Measurements from ENCODE around the gene MPHOSPH9. TPM values are rescaled to one million over a fixed set of nuclear protein-coding genes. Genes with fewer than 3 reads are reported as not detected.

Gene MPHOSPH9
- total and polyA plus RNA-seq, 2 of the 4 experiments (the other 2 are of a cell fraction), result 7.6 to 17.0 TPM

- TF ChIP-seq ELK1 (IDR thresholded peaks at IDR 0.05; ENCODE audit: borderline replicate concordance, low read depth, low read length), result no peak
- no peak for TF ChIP-seq SMC3 (IDR thresholded peaks at IDR 0.05; ENCODE audit: low read depth, low read length)
- no peak for TF ChIP-seq MXI1 (IDR thresholded peaks at IDR 0.05; ENCODE audit: borderline replicate concordance, low read depth, low read length)
- no peak for TF ChIP-seq BHLHE40 (IDR thresholded peaks at IDR 0.05; ENCODE audit: low read depth, low read length)
- TF ChIP-seq CTCF (conservative IDR thresholded peaks at IDR 0.05; ENCODE audit: low read depth, low read length), result no peak
- TF ChIP-seq USF2 (IDR thresholded peaks at IDR 0.05; ENCODE audit: low read depth, low read length), result no peak
- Histone ChIP-seq H3K4me3 (ENCODE audit: insufficient read depth, low read depth, low read length) (no peak overlapping the region; the same call in 1 of the 2 replicates), H2BK120ac (ENCODE audit: low read depth, low read length) (peak overlapping the region; percentile 53; the same call in 1 of the 2 replicates), H4K20me1 (ENCODE audit: insufficient read depth, low read length) (peaks cover 3% of the 10 kb centered on the region), H2BK15ac (ENCODE audit: low read depth, low read length) (no peak overlapping the region), H3K9ac (ENCODE audit: low read depth, low read length) (peak overlapping the region; percentile 85; the same call in 1 of the 2 replicates), H3K4ac (ENCODE audit: low read depth, low read length) (peak overlapping the region; percentile 45; the same call in 1 of the 2 replicates), H3K27ac (ENCODE audit: insufficient read depth, low read length) (no peak overlapping the region), H3K9me1 (ENCODE audit: insufficient read depth, low read length) (peaks cover under 1% of the 10 kb centered on the region), H2BK20ac (ENCODE audit: low read depth, low read length) (no peak overlapping the region), H3K18ac (ENCODE audit: low read depth, low read length) (no peak overlapping the region), H2AFZ (replicated peaks; ENCODE audit: low read length, poor library complexity) (no peak overlapping the region), H3K27me3 (ENCODE audit: control insufficient read depth, insufficient read depth, low read length) (no peaks in the 10 kb centered on the region), H3K14ac (replicated peaks; ENCODE audit: low read depth, low read length) (peak overlapping the region; percentile 7; the same call in 1 of the 2 replicates), H4K8ac (ENCODE audit: low read depth in 2 of 2, low read length in 2 of 2) (peak overlapping the region in 1 of 2 experiments; percentile 75; a peak in 1 of 4 replicates), H3K23ac (ENCODE audit: low read depth, low read length) (peak overlapping the region; percentile 39), H3K56ac (ENCODE audit: extremely low read depth, insufficient read depth, low read length) (no peak overlapping the region), H3K4me1 (ENCODE audit: control insufficient read depth, insufficient read depth, low read length) (peaks cover 16% of the 10 kb centered on the region), H3K79me1 (ENCODE audit: low read depth in 1 of 2, low read length in 2 of 2) (peaks cover 4 to 36% of the 10 kb centered on the region in 2 experiments), H3K9me3 (ENCODE audit: control insufficient read depth, insufficient read depth, low read length) (no peaks in the 10 kb centered on the region), H2AK5ac (ENCODE audit: low read depth, low read length) (peak overlapping the region; percentile 27), H4K5ac (ENCODE audit: low read depth, low read length) (no peak overlapping the region), H2BK5ac (ENCODE audit: low read depth, low read length, poor library complexity, severe bottlenecking) (no peak overlapping the region), H3K4me2 (ENCODE audit: low read depth, low read length) (peak overlapping the region; percentile 81; the same call in 1 of the 2 replicates), H4K91ac (ENCODE audit: insufficient read depth, low read depth, low read length) (peak overlapping the region; percentile 38; the same call in 1 of the 2 replicates), H3K36me3 (ENCODE audit: control insufficient read depth, insufficient read depth, low read length) (peaks cover 4% of the 10 kb centered on the region; the same call in 1 of the 2 replicates), H2AK9ac (replicated peaks; ENCODE audit: low read depth, low read length, poor library complexity) (peak overlapping the region; percentile 45)
- intact Hi-C loops (cut with micrococcal nuclease), result no loop called here
- DNase-seq (no peak), ATAC-seq (ENCODE audit: low read depth) (no peak)
- ChIA-PET POLR2A (ENCODE audit: unreplicated experiment) (interaction anchor here (1.4 kb wide), 1 partner anchor 107 kb away, joined by 3 read pairs; no protein-coding TSS in a partner anchor), CTCF (interaction anchor here (1.1 to 1.3 kb wide), 3 partner anchors 23 to 107 kb away, joined by 3 to 5 read pairs (median 4); no protein-coding TSS in a partner anchor)
- BruUV-seq (replicated peaks), result no TSS peak
- dilution Hi-C loops (cut with HindIII; ENCODE audit: low sequenced_read_pairs, unreplicated experiment), result no loop called here
- WGBS, 2 experiments (ENCODE audit: extremely low coverage in 2 of 2, insufficient read length in 1 of 2), result no CpG with 5 or more reads among the region's 3 CpGs
- in situ Hi-C loops (cut with MboI; ENCODE audit: low sequenced_read_pairs), result loop anchor here (10.0 kb wide), 1 partner anchor 164 kb away; the partner anchor contains the start of gene ARL6IP4
Measured at GRCh38 chr12:123149088-123149487, 83.9 kb downstream of the MPHOSPH9 start.

Measured in IMR-90 (cell line).